Measurements from ENCODE around the gene PA2G4. TPM values are rescaled to one million over a fixed set of nuclear protein-coding genes. Genes with fewer than 3 reads are reported as not detected.

Gene PA2G4
- total RNA-seq, 8 experiments from 2014 or later = 60.8 to 254 (median 99.3) TPM

GRCh38 chr12:56119361-56119796 is 15.0 kb downstream of the PA2G4 start:
- ATAC-seq (replicated peaks in 6 of 8) = peak in 5 of 8 experiments; percentile 1 to 14 (median 8)
- WGBS, 10 experiments = 0 to 5% (median 0%) methylated on average over 1 to 2 of the region's 2 CpGs; no CpG with 5 or more reads in 6 of the 10 experiments
- peaks cover 9 to 15% of the 10 kb centered on the region in 2 donors for H3K4me1 ChIP-seq (replicated peaks in 1 of 2)
- H3K4me3 ChIP-seq = peak overlapping the region; percentile 73 to 95 (median 77)
- in situ Hi-C loops (cut with MboI; ENCODE audit: low pct_unique_long_range_greater_than_20kb in 2 of 9, low sequenced_read_pairs in 9 of 9, unreplicated experiment in 9 of 9) = no loop called here
- H3K27ac ChIP-seq = no peak overlapping the region

DNA sequence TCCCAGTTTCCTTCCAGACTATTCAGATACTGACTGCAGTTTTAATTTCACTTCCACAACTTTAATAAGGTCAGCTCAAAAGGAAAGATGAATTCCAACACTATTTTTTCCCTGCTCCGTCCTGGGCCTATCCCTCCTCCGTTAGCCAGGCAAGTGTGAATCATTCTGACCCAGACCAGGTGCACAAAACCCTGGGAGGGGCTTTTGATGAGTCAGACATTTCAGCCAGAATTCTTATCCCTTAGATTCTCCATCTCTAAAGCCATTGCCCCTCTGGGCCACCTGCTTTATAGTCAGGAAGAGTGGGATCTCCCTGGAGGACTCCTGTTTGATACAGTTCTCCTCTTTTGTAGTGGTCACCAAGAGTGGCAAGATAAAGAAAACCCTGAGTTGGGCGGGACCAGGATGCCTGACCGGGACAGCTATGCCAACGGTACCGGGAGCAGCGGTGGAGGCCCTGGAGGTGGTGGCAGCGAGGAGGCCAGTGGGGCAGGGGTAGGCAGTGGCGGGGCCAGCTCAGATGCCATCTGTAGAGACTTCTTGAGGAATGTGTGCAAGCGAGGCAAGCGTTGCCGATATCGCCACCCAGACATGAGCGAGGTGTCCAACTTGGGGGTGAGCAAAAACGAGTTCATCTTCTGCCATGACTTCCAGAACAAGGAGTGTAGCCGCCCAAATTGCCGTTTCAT is 15.9 kb downstream of the PA2G4 start:
- Histone ChIP-seq H3K4me3 (no peak overlapping the region), H3K27ac (no peak overlapping the region), H3K4me1 (replicated peaks in 1 of 2) (peaks cover 9 to 14% of the 10 kb centered on the region in 2 donors)
- in situ Hi-C loops (cut with MboI; ENCODE audit: low pct_unique_long_range_greater_than_20kb in 2 of 9, low sequenced_read_pairs in 9 of 9, unreplicated experiment in 9 of 9) = loop anchor here in 1 of 9 experiments (10.0 kb wide), 1 partner anchor 344 kb away; the partner anchor contains the start of gene SPRYD4
- no peak for ATAC-seq (replicated peaks in 6 of 8)
- 49 to 100% (median 98%) methylated on average over 1 to 11 of the region's 17 CpGs; no CpG with 5 or more reads in 3 of the 10 experiments for WGBS, 10 experiments

DNA sequence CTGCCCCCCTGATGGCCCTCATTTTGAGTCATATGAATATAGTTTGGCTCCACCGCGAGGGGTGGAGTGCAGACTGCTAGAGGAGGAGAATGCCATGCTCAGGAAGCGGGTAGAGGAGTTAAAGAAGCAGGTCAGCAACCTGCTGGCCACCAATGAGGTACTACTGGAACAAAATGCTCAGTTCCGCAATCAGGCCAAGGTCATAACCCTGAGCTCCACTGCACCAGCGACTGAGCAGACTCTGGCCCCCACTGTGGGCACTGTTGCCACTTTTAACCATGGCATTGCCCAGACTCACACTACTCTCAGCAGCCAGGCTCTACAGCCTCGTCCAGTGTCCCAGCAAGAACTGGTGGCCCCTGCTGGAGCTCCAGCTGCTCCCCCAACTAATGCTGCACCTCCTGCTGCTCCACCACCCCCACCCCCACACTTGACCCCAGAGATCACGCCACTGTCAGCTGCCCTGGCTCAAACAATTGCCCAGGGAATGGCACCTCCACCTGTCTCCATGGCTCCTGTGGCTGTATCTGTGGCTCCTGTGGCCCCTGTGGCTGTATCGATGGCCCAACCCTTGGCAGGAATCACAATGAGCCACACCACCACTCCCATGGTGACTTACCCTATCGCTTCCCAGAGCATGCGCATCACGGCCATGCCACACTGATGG is 17.0 kb downstream of the PA2G4 start:
- Histone ChIP-seq H3K4me3 (no peak overlapping the region), H3K4me1 (replicated peaks in 1 of 2) (peaks cover 12 to 13% of the 10 kb centered on the region in 2 donors), H3K27ac (no peak overlapping the region)
- in situ Hi-C loops (cut with MboI; ENCODE audit: low pct_unique_long_range_greater_than_20kb in 2 of 9, low sequenced_read_pairs in 9 of 9, unreplicated experiment in 9 of 9) = loop anchor here in 1 of 9 experiments (10.0 kb wide), 1 partner anchor 343 kb away; the partner anchor contains the start of gene SPRYD4
- 82 to 100% (median 99%) methylated on average over 1 to 3 of the region's 11 CpGs; no CpG with 5 or more reads in 4 of the 10 experiments for WGBS, 10 experiments
- no peak for ATAC-seq (replicated peaks in 6 of 8)

- no peak for ATAC-seq (replicated peaks in 6 of 8)
- WGBS, 10 experiments = 60 to 100% (median 100%) methylated on average over 1 to 2 of the region's 2 CpGs; no CpG with 5 or more reads in 4 of the 10 experiments
- in situ Hi-C loops (cut with MboI; ENCODE audit: low pct_unique_long_range_greater_than_20kb in 2 of 9, low sequenced_read_pairs in 9 of 9, unreplicated experiment in 9 of 9) = loop anchor here in 1 of 9 experiments (10.0 kb wide), 1 partner anchor 342 kb away; the partner anchor contains the start of gene SPRYD4
- H3K27ac ChIP-seq = no peak overlapping the region
- H3K4me3 ChIP-seq = no peak overlapping the region
- peaks cover 14 to 24% of the 10 kb centered on the region in 2 donors for H3K4me1 ChIP-seq (replicated peaks in 1 of 2)
Measured at GRCh38 chr12:56122637-56123036, 18.3 kb downstream of the PA2G4 start.

GRCh38 chr12:56124133-56124532 is 19.8 kb downstream of the PA2G4 start:
- no peak overlapping the region for H3K27ac ChIP-seq
- in situ Hi-C loops (cut with MboI; ENCODE audit: low pct_unique_long_range_greater_than_20kb in 2 of 9, low sequenced_read_pairs in 9 of 9, unreplicated experiment in 9 of 9) = loop anchor here in 1 of 9 experiments (10.0 kb wide), 1 partner anchor 341 kb away; the partner anchor contains the start of gene SPRYD4
- peaks cover 11 to 21% of the 10 kb centered on the region in 2 donors for H3K4me1 ChIP-seq (replicated peaks in 1 of 2)
- H3K4me3 ChIP-seq = no peak overlapping the region
- no peak for ATAC-seq (replicated peaks in 6 of 8)
- 67 to 100% (median 94%) methylated on average over 1 to 4 of the region's 4 CpGs for WGBS, 10 experiments

- in situ Hi-C loops (cut with MboI; ENCODE audit: low pct_unique_long_range_greater_than_20kb in 2 of 9, low sequenced_read_pairs in 9 of 9, unreplicated experiment in 9 of 9) = loop anchor here in 1 of 9 experiments (10.0 kb wide), 1 partner anchor 338 kb away; the partner anchor contains the start of gene SPRYD4
- Histone ChIP-seq H3K4me1 (replicated peaks in 1 of 2) (peaks cover 9 to 23% of the 10 kb centered on the region in 2 donors), H3K27ac (no peak overlapping the region), H3K4me3 (no peak overlapping the region)
- 14 to 100% (median 91%) methylated on average over 2 to 3 of the region's 3 CpGs; no CpG with 5 or more reads in 2 of the 10 experiments for WGBS, 10 experiments
- ATAC-seq (replicated peaks in 6 of 8) = no peak
Measured at GRCh38 chr12:56126732-56127239, 22.4 kb downstream of the PA2G4 start.

DNA sequence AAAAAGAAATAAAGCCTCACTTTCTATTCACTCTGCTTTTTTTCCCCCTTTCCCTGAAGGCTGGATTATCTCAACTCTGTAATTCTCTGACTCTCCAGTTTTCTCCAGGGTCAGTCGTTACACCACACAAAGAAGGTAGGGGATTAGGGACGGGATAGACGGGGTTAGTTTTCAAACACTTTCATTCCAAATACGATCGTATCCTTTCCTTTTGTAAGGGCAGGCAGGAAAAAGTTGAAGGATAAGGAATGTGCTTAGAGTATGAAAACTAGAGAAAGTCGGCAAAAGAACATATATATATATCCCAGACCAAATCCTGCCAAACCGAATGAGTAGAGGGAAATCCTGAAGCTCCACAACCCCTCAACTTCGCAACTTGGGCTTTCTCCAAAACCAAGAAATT is 23.1 kb downstream of the PA2G4 start:
- ATAC-seq (replicated peaks in 6 of 8) = no peak
- 0 to 20% (median 1%) methylated on average over 2 to 8 of the region's 8 CpGs for WGBS, 10 experiments
- no peak overlapping the region for H3K27ac ChIP-seq
- in situ Hi-C loops (cut with MboI; ENCODE audit: low pct_unique_long_range_greater_than_20kb in 2 of 9, low sequenced_read_pairs in 9 of 9, unreplicated experiment in 9 of 9) = loop anchor here in 1 of 9 experiments (10.0 kb wide), 1 partner anchor 337 kb away; the partner anchor contains the start of gene SPRYD4
- H3K4me1 ChIP-seq (replicated peaks in 1 of 2) = peaks cover 9 to 23% of the 10 kb centered on the region in 2 donors
- peak overlapping the region; percentile 55 to 73 (median 61) for H3K4me3 ChIP-seq

- H3K4me1 ChIP-seq (replicated peaks in 1 of 2) = peaks cover 9 to 23% of the 10 kb centered on the region in 2 donors
- 0 to 4% (median 0%) methylated on average over 1 to 15 of the region's 49 CpGs; no CpG with 5 or more reads in 1 of the 10 experiments for WGBS, 10 experiments
- in situ Hi-C loops (cut with MboI; ENCODE audit: low pct_unique_long_range_greater_than_20kb in 2 of 9, low sequenced_read_pairs in 9 of 9, unreplicated experiment in 9 of 9) = loop anchor here in 1 of 9 experiments (10.0 kb wide), 1 partner anchor 337 kb away; the partner anchor contains the start of gene SPRYD4
- peak; percentile 84 to 96 (median 93) for ATAC-seq (replicated peaks in 6 of 8)
- peak within 1 kb of the TSS; percentile 50 to 55 for H3K27ac ChIP-seq
- H3K4me3 ChIP-seq = peak within 1 kb of the TSS; percentile 55 to 73 (median 61)
Measured at GRCh38 chr12:56127888-56128669, 23.7 kb downstream of the PA2G4 start, which contains the start of gene ESYT1. TSS of gene ESYT1 (plus strand) at chr12:56128267. CDS start at chr12:56128320, 53 bp downstream.

DNA sequence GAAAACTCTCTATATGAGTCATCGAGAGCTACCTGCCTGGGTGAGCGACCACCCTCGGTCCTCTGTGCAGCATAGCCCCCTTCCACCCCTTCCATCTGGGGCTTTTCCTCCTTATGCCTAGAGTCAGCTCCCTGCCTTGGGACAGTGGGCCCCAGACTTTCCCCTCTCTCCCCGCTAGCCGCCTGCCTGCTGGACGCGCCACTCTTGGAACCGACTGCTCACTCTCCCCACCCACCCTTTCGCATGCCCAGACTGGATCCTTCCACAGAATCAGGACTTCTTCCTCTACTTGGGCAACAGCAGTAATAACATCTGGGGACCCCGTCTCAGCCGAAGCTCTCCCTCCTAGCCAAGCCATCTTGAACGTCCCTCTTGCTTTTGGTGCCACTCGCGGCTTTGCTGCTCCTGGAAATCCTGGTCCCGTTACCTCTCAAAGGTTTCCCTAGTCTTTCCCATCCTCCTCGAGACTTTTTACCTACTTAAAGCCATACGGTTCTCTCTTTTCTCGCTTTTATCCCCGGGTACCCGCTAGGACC is 24.4 kb downstream of the PA2G4 start:
- peak in 4 of 8 experiments; percentile 1 to 4 (median 2) for ATAC-seq (replicated peaks in 6 of 8)
- Histone ChIP-seq H3K4me1 (replicated peaks in 1 of 2) (peaks cover 9 to 23% of the 10 kb centered on the region in 2 donors), H3K4me3 (peak overlapping the region; percentile 55 to 73 (median 61)), H3K27ac (no peak overlapping the region)
- in situ Hi-C loops (cut with MboI; ENCODE audit: low pct_unique_long_range_greater_than_20kb in 2 of 9, low sequenced_read_pairs in 9 of 9, unreplicated experiment in 9 of 9) = loop anchor here in 1 of 9 experiments (10.0 kb wide), 1 partner anchor 336 kb away; the partner anchor contains the start of gene SPRYD4
- WGBS, 10 experiments = 0 to 6% (median 0%) methylated on average over 3 to 6 of the region's 20 CpGs; no CpG with 5 or more reads in 4 of the 10 experiments

DNA sequence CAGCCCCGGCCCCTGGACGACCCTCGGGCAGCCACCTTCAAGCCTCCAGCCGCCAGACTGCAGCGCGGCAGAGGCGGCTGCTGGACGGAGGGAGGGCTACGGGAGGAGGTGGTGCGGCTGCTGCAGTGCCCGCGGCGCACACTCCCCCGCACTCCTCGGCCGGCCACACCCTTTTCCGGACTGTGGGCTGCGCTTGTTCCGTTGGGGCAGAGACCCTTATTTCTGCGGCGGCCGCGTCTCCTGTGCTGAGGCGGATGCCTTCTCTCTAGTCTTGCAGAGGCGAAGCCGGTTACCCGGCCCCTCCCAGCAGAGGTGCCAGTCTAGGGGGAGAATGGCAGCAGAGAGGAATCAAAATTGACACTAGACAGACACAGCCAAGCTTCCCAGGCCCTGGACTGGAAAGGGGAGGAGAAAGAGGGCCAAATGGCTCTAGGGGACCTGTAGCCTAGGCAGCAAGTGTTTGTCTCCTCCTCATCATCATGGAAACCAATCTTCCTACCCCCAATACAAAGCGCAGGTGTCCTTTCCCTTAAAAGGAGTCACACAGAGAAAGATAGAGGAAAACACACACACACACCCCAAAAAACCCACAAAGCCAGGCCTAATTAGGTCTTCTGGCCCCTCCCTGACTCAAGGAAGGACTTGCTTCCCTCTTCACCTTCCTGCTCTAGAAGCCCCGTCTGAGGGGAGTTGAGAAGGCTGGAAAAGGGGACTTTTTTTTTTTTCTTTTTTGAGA is 25.0 kb downstream of the PA2G4 start:
- H3K27ac ChIP-seq = no peak overlapping the region
- peak overlapping the region; percentile 55 to 73 (median 61) for H3K4me3 ChIP-seq
- peaks cover 9 to 23% of the 10 kb centered on the region in 2 donors for H3K4me1 ChIP-seq (replicated peaks in 1 of 2)
- in situ Hi-C loops (cut with MboI; ENCODE audit: low pct_unique_long_range_greater_than_20kb in 2 of 9, low sequenced_read_pairs in 9 of 9, unreplicated experiment in 9 of 9) = loop anchor here in 1 of 9 experiments (10.0 kb wide), 1 partner anchor 335 kb away; the partner anchor contains the start of gene SPRYD4
- peak; percentile 11 to 35 (median 20) for ATAC-seq (replicated peaks in 6 of 8)
- WGBS, 10 experiments = 5 to 67% (median 21%) methylated on average over 1 to 19 of the region's 29 CpGs; no CpG with 5 or more reads in 6 of the 10 experiments

GRCh38 chr12:56129942-56130495 is 25.7 kb downstream of the PA2G4 start:
- in situ Hi-C loops (cut with MboI; ENCODE audit: low pct_unique_long_range_greater_than_20kb in 2 of 9, low sequenced_read_pairs in 9 of 9, unreplicated experiment in 9 of 9) = loop anchor here in 1 of 9 experiments (10.0 kb wide), 1 partner anchor 335 kb away; the partner anchor contains the start of gene SPRYD4
- Histone ChIP-seq H3K4me1 (replicated peaks in 1 of 2) (peaks cover 9 to 23% of the 10 kb centered on the region in 2 donors), H3K4me3 (peak overlapping the region in 3 of 5 donors; percentile 55 to 73 (median 62)), H3K27ac (no peak overlapping the region)
- 79 to 100% (median 86%) methylated on average over 1 to 8 of the region's 22 CpGs; no CpG with 5 or more reads in 2 of the 10 experiments for WGBS, 10 experiments
- no peak for ATAC-seq (replicated peaks in 6 of 8)

Measured in motor neuron (in vitro differentiated cells).